Activated CD8-positive, alpha-beta T cell treated with anti-CD3 and anti-CD28 coated beads for 36 hours (primary cell): ENCODE data around the gene TUBAL3. TPM values are rescaled to one million over a fixed set of nuclear protein-coding genes. Genes with fewer than 3 reads are reported as not detected.

Experiments
- ATAC-seq: fragments of 200-7000 bp; cut with Tn5 transposase; one replicate; pipeline ENCODE4 v1.10.0; 2021; ENCODE audit warnings: mild to moderate bottlenecking, moderate library complexity
- CTCF ChIA-PET: fragments of 350-600 bp; sonication (Branson Sonifier 250); formaldehyde crosslinking; loops from one replicate; lab custom pipeline; 2021; ENCODE audit warnings: antibody characterized with exemption; lab: Charles Lee
- POLR2A ChIA-PET: fragments of 350-600 bp; sonication (Branson Sonifier 250); formaldehyde crosslinking; loops from one replicate; lab custom pipeline; 2021; ENCODE audit warnings: antibody characterized with exemption; lab: Charles Lee
- DNase-seq: peaks from one replicate; pipeline ENCODE4 v3.0.0-alpha.2; 2020
- H3K27ac Mint-ChIP-seq: one replicate; pipeline ENCODE4 v1.8.0; 2021; ENCODE audit warnings: mild to moderate bottlenecking, mixed read lengths
- H3K27me3 Mint-ChIP-seq: one replicate; pipeline ENCODE4 v1.8.0; 2021; ENCODE audit warnings: mixed read lengths
- H3K36me3 Mint-ChIP-seq: one replicate; pipeline ENCODE4 v1.8.0; 2021; ENCODE audit warnings: low read depth, mixed read lengths
- H3K4me1 Mint-ChIP-seq: one replicate; pipeline ENCODE4 v1.8.0; 2021; ENCODE audit warnings: low read depth, mixed read lengths
- H3K4me3 Mint-ChIP-seq: one replicate; pipeline ENCODE4 v1.8.0; 2021; ENCODE audit warnings: mild to moderate bottlenecking, moderate library complexity, mixed read lengths
- H3K9me3 Mint-ChIP-seq: one replicate; pipeline ENCODE4 v1.8.0; 2021; ENCODE audit warnings: mixed read lengths
- CTCF ChIP-seq: fragments of 200-600 bp; IDR thresholded peaks from one replicate; pipeline ENCODE4 v1.8.0; 2022; ENCODE audit warnings: antibody characterized with exemption, mild to moderate bottlenecking
- intact Hi-C: fragments of 100-400 bp; cut with micrococcal nuclease; formaldehyde crosslinking; loops from one replicate; pipeline ENCODE4 v1.10.0; 2022
- total RNA-seq, 2 experiments: library from RNA; stranded (reverse); gene quantifications; one replicate each; pipeline ENCODE4 v1.2.3, GENCODE V29; 2021

TUBAL3 gene
- total RNA-seq, 2 experiments from 2014 or later = not detected

GRCh38 chr10:5343979-5344378, 60.6 kb downstream of the TUBAL3 start:
- Mint-ChIP-seq H3K27ac (no peak overlapping the region), H3K36me3 (no peaks in the 10 kb centered on the region), H3K9me3 (no peaks in the 10 kb centered on the region), H3K4me1 (no peaks in the 10 kb centered on the region), H3K4me3 (no peak overlapping the region), H3K27me3 (no peaks in the 10 kb centered on the region)
- DNase-seq (no peak), ATAC-seq (no peak)
- intact Hi-C loops = no loop called here
- CTCF ChIA-PET = interaction anchor here (0.7 to 1.4 kb wide), 4 partner anchors 11 to 494 kb away, joined by 3 to 5 read pairs (median 3); no protein-coding TSS in a partner anchor
- TF ChIP-seq CTCF = no peak
- POLR2A ChIA-PET = no interaction called here

GRCh38 chr10:5343561-5343960, 61.1 kb downstream of the TUBAL3 start:
- ATAC-seq (peak; percentile 30), DNase-seq (peak; percentile 17)
- intact Hi-C loops = no loop called here
- Mint-ChIP-seq H3K36me3 (no peaks in the 10 kb centered on the region), H3K9me3 (no peaks in the 10 kb centered on the region), H3K4me3 (no peak overlapping the region), H3K27me3 (no peaks in the 10 kb centered on the region), H3K4me1 (no peaks in the 10 kb centered on the region), H3K27ac (no peak overlapping the region)
- CTCF ChIA-PET = interaction anchor here (0.7 to 1.4 kb wide), 5 partner anchors 12 to 494 kb away, joined by 3 to 5 read pairs (median 3); no protein-coding TSS in a partner anchor
- POLR2A ChIA-PET = no interaction called here
- TF ChIP-seq CTCF = no peak

Other genes with a start within 250 kb of the TUBAL3 start
- not detected for gene AKR1C8, start 219.7 kb downstream of the TUBAL3 start, total RNA-seq
- not detected for gene AKR1C4, start 208.0 kb downstream of the TUBAL3 start, total RNA-seq
- gene UCN3, start 39.9 kb downstream of the TUBAL3 start, total RNA-seq = not detected
- 10 to 100 TPM; 20.5 to 21.6 TPM for gene NET1, start 7.7 kb upstream of the TUBAL3 start, total RNA-seq
- gene CALML5, start 94.7 kb upstream of the TUBAL3 start, total RNA-seq = not detected
- gene CALML3, start 120.1 kb upstream of the TUBAL3 start, total RNA-seq = not detected